Activated naive CD8-positive, alpha-beta T cell treated with anti-CD3 and anti-CD28 coated beads for 36 hours (primary cell): ENCODE measurements around the gene WDR37. TPM values are rescaled to one million over a fixed set of nuclear protein-coding genes. Genes with fewer than 3 reads are reported as not detected.

Experiments used
- DNase-seq: peaks from one replicate; pipeline ENCODE4 v3.0.0; 2021
- H3K27ac Mint-ChIP-seq: one replicate; pipeline ENCODE4 v1.8.0; 2022; ENCODE audit warnings: mild to moderate bottlenecking, moderate library complexity, mixed read lengths
- H3K27me3 Mint-ChIP-seq: one replicate; pipeline ENCODE4 v1.8.0; 2022; ENCODE audit warnings: mild to moderate bottlenecking, mixed read lengths
- H3K36me3 Mint-ChIP-seq: one replicate; pipeline ENCODE4 v1.8.0; 2021; ENCODE audit warnings: mild to moderate bottlenecking, mixed read lengths
- H3K4me1 Mint-ChIP-seq: one replicate; pipeline ENCODE4 v1.8.0; 2021; ENCODE audit warnings: mixed read lengths
- H3K4me3 Mint-ChIP-seq: one replicate; pipeline ENCODE4 v1.8.0; 2022; ENCODE audit warnings: mild to moderate bottlenecking, moderate library complexity, mixed read lengths
- H3K9me3 Mint-ChIP-seq: one replicate; pipeline ENCODE4 v1.8.0; 2022; ENCODE audit warnings: mixed read lengths
- total RNA-seq, 2 experiments: library from RNA; stranded (reverse); gene quantifications; one replicate each; pipeline ENCODE4 v1.2.3, GENCODE V29; 2021

Gene WDR37
- total RNA-seq, 2 experiments from 2014 or later = 14.0 to 14.2 TPM

DNA sequence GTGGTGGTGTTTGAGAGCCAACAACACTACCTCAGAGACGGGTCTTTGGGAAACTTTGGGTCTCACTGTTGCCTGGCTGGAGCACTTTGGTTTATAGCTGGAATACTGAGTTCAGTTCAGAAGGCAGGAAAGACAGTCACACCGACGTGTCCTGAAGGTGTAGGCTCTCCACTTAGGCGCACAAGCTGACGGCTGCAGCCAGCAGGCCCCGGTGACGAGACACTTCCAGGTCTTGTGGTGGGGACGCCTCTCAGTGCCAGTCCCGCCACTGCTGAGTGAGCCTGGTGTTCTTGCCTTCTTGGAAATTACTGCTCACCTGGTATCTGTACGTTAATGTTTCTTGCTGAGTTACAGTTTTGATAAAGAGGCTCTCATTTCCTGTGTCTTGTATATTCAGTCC, 74.0 kb downstream of the WDR37 start:
- no peak for DNase-seq
- Mint-ChIP-seq H3K9me3 (no peaks in the 10 kb centered on the region), H3K4me3 (no peak overlapping the region), H3K27ac (no peak overlapping the region), H3K36me3 (peaks cover 18% of the 10 kb centered on the region), H3K4me1 (peaks cover 9% of the 10 kb centered on the region), H3K27me3 (no peaks in the 10 kb centered on the region)

DNA sequence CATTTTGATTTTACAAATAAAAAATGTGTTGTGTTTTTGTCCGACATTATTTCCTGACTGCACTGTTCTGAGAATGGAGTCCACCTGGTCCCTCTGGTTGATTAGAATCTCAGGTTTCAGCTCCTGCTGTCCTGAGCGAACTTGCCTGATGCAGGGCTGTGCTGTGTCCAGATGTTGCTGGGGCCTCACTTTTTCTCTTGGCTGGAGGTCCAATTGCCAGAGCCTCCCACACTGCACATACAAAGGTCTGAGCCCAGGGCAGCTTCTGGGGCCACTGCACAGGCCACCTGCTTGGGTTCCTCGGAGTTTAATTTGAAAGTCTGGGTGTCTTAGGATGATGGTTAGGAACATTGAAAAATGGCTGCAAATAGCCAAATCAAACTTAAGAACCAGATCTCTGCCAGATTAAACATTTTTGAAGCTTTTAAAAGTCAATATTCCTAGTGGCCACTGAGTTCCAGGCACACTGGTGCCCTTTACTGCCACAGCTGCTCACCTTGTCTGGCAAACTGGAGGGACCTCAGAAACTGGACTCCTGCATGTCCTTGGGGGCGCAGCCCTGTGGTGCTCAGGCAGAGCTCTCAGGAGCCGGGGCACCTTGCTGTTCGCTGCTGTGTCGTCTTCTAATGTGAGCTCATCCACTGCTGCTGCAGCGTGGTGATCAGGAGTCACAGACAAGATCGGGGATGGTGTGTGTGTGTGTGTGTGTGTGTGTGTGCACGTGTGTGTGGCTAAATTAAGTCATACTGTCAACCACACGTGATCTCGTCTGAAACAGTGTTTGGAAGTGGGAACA, 75.0 kb downstream of the WDR37 start:
- no peak overlapping the region for H3K4me3 Mint-ChIP-seq
- peaks cover 18% of the 10 kb centered on the region for H3K36me3 Mint-ChIP-seq
- no peak for DNase-seq
- no peaks in the 10 kb centered on the region for H3K9me3 Mint-ChIP-seq
- peaks cover 9% of the 10 kb centered on the region for H3K4me1 Mint-ChIP-seq
- no peaks in the 10 kb centered on the region for H3K27me3 Mint-ChIP-seq
- no peak overlapping the region for H3K27ac Mint-ChIP-seq

DNA sequence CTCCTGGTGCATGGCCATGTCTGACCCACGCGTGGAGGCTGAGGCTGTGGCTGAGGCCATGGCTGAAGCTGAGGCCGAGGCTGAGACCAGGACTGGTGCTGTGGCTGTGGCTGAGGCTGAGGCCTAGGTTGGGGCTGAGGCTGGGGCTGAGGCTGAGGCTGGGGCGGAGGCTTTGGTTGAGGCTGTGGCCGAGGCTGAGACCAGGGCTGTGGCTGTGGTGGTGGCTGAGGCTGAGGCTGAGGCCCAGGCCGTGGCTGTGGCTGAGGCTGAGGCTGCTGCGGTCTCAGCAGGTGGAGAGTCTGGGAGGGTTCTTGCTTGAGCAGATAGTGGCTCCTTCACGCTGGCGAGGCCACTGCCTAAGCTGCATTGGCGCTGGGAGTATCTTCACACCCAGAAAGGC, 76.4 kb downstream of the WDR37 start:
- H3K9me3 Mint-ChIP-seq = no peaks in the 10 kb centered on the region
- no peak overlapping the region for H3K4me3 Mint-ChIP-seq
- H3K27me3 Mint-ChIP-seq = no peaks in the 10 kb centered on the region
- DNase-seq = no peak
- peaks cover 9% of the 10 kb centered on the region for H3K4me1 Mint-ChIP-seq
- H3K36me3 Mint-ChIP-seq = peaks cover 18% of the 10 kb centered on the region
- no peak overlapping the region for H3K27ac Mint-ChIP-seq

DNA sequence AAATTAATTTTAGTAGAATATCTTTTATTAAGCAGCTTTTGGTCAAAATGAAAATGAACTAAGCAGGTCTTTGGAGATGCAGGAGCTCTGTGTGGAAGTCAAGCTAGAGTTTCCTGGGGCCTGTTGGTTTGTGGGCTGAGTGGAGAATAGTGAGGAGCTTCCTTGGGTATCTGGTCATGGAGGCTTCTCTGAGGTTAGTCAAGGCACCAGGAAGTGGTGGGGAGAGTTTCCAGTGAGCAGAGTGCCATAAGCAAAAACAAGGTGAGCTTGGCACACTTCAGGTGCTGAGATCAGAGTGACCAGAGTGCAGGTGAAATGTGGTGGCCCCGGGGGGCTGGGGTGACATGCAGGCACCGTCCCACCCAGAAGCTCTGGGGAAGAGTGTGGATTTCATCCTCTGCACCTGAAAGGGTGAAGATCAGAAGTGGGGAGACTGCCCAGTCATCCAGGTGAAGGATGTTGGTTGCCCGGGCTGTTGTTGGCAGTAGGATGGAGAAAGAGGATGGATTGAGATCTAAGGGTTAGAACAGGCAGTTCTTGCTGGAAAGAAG, 77.4 kb downstream of the WDR37 start:
- no peak for DNase-seq
- peaks cover 3% of the 10 kb centered on the region for H3K9me3 Mint-ChIP-seq
- H3K4me1 Mint-ChIP-seq = peaks cover 9% of the 10 kb centered on the region
- peak overlapping the region; percentile 51 for H3K27ac Mint-ChIP-seq
- peaks cover 17% of the 10 kb centered on the region for H3K36me3 Mint-ChIP-seq
- H3K27me3 Mint-ChIP-seq = no peaks in the 10 kb centered on the region
- no peak overlapping the region for H3K4me3 Mint-ChIP-seq

DNA sequence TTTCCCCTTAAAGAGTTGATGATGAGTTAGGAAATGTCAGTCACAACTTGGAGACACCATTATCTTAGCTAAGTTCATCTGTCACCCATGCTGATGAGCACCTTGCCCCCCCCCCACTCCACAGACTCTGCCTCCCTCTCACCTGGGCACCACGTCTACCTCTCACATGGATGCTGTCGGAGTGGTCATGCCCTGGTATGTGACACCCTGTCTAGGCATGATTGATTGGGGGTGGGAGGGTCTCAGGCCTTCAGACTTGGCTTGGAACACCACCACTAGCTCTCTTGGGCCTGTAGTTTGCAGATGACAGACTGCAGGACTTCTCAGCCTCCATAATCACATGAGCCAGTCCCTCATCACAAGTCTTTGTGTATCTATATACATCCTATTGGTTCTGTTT, 78.0 kb downstream of the WDR37 start:
- peaks cover 9% of the 10 kb centered on the region for H3K4me1 Mint-ChIP-seq
- no peak for DNase-seq
- H3K36me3 Mint-ChIP-seq = peaks cover 14% of the 10 kb centered on the region
- no peak overlapping the region for H3K4me3 Mint-ChIP-seq
- no peaks in the 10 kb centered on the region for H3K27me3 Mint-ChIP-seq
- peaks cover 8% of the 10 kb centered on the region for H3K9me3 Mint-ChIP-seq
- no peak overlapping the region for H3K27ac Mint-ChIP-seq

DNA sequence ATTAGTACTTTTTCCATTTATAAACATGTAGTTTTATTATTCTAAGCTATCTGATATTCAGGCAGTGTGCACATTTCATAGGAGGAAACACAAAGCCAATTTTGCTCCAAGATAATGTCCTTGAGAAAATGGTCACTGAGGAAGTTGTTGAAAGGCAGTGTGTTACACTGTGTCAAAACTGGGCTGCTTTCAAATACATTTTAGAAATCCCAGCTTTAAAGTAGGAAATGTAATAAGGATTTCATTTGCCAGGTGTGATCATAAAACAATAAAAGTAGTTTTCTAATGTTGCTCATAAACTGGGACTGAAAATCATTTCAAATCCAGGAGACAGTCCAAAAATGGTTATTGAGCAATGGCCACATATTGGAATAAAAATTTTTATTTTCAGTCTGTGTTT, 80.1 kb downstream of the WDR37 start:
- H3K9me3 Mint-ChIP-seq = peaks cover 11% of the 10 kb centered on the region
- no peak for DNase-seq
- H3K27ac Mint-ChIP-seq = no peak overlapping the region
- H3K4me1 Mint-ChIP-seq = peaks cover 9% of the 10 kb centered on the region
- H3K27me3 Mint-ChIP-seq = peaks cover 3% of the 10 kb centered on the region
- no peak overlapping the region for H3K4me3 Mint-ChIP-seq
- H3K36me3 Mint-ChIP-seq = peaks cover 8% of the 10 kb centered on the region

DNA sequence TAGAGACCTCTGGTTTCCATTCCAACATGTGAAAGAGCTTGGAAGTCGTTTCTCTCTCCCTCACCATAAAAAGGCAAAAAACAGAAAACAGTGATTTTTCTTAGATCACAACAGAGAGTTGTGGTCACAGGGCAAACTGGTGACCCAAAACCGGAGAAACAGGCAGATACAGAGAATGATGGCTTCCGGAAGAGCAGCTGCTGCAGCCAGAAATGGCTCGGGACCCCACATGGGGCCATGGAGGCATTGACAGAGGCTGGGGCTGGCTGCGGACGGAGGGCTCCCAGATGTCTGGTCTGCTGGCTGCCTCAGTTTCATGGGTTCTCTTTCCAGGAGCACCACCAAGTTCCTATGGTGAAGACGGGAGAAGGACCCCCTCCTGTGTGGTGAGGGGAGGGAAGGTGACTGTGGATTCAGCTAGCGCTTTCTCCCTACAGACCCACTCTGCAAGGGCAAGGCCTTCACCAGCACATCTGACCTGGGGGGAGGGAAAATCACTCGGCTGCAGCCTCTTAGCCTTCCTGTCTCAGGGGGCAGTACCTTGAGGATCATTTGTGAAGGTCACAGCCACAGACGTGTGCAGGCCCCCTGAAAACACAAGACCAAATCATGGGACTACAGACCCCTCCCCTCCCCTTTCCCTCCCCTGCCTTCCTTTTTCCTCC, 81.4 kb downstream of the WDR37 start:
- Mint-ChIP-seq H3K27ac (no peak overlapping the region), H3K36me3 (peaks cover 4% of the 10 kb centered on the region), H3K9me3 (peaks cover 11% of the 10 kb centered on the region), H3K4me1 (peaks cover 9% of the 10 kb centered on the region), H3K27me3 (peaks cover 3% of the 10 kb centered on the region), H3K4me3 (no peak overlapping the region)
- DNase-seq = no peak

DNA sequence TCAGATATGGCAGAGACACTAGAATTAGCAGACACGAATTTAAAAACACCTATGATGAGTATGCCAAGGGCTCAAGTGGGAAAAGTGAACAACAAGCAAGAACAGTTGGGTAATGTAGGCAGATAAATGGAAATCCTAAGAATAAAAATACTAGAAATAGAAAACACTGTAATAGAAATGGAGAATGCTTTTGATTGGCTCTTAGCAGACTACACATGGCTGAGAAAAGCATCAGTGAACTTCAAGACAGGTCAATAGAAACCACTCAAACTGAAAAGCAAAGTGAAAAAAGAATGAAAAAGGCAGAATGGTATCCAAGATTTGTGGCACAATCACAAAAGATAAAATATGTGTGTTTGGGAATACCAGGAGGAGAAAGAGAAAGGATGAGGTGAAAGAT, 82.3 kb downstream of the WDR37 start:
- no peak for DNase-seq
- Mint-ChIP-seq H3K36me3 (peaks cover 4% of the 10 kb centered on the region), H3K9me3 (peaks cover 11% of the 10 kb centered on the region), H3K4me3 (no peak overlapping the region), H3K27me3 (peaks cover 3% of the 10 kb centered on the region), H3K27ac (no peak overlapping the region), H3K4me1 (peaks cover 7% of the 10 kb centered on the region)

DNA sequence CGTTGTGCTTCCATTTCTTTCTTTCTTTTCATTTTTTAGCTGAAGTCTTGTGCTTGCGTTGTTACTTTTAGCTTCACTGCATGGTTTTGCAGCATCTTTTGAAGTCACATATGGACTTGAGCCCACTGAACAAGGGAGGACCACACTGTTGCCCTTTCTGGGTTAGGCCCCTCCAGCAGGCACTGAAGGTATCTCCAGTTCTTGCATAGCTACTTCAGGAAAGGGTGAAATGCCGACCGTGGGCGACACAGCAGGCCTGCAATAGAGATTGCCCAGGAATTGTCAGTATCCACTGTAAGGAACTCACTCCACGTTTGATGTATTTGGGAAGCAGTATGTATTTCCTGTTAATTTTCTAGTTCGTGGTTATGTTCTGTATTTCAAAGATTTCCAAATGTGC, 85.1 kb downstream of the WDR37 start:
- Mint-ChIP-seq H3K4me1 (no peaks in the 10 kb centered on the region), H3K36me3 (peaks cover 2% of the 10 kb centered on the region), H3K27ac (no peak overlapping the region), H3K4me3 (no peak overlapping the region), H3K27me3 (peaks cover 7% of the 10 kb centered on the region), H3K9me3 (peaks cover 15% of the 10 kb centered on the region)
- DNase-seq = no peak

DNA sequence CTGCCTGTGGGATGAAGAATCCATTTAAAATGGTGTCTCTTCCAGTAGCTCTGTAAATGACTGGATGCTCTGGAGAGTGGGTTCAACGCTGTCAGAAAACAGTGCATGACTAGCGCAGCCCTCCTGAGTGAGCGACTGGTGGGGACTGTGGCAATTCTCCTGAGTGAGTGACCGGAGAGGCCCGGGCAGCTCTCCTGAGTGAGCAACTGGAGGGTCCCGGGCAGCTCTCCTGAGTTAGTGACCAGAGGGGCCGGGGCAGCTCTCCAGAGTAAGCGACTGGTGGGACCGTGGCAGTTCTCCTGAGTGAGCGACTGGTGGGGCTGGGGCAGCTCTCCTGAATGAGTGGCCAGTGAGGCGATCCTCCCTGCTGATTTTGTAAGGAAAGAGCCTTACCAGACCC, 85.5 kb downstream of the WDR37 start:
- DNase-seq = no peak
- Mint-ChIP-seq H3K27me3 (peaks cover 9% of the 10 kb centered on the region), H3K27ac (no peak overlapping the region), H3K36me3 (peaks cover 2% of the 10 kb centered on the region), H3K4me1 (no peaks in the 10 kb centered on the region), H3K9me3 (peaks cover 15% of the 10 kb centered on the region), H3K4me3 (no peak overlapping the region)

DNA sequence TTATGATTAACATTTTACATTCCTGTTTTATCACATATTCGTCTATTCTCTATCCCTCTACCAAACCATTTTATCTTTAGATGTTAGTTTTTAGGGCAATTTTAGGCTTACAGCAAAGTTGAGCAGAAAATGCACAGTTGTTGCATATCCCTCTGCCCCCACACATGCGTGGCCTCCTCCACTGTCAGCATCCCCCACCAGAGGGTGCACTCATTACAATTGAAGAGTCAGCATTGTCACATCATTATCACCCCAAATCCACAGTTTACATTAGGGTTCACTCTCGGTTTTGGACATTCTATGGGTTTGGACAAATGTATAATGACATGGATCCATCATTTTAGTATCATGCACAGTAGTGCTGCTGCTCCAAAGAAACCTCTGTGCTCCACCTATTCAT, 86.4 kb downstream of the WDR37 start:
- Mint-ChIP-seq H3K27ac (no peak overlapping the region), H3K4me3 (no peak overlapping the region), H3K36me3 (peaks cover 5% of the 10 kb centered on the region), H3K27me3 (peaks cover 11% of the 10 kb centered on the region), H3K4me1 (no peaks in the 10 kb centered on the region), H3K9me3 (peaks cover 21% of the 10 kb centered on the region)
- DNase-seq = no peak

DNA sequence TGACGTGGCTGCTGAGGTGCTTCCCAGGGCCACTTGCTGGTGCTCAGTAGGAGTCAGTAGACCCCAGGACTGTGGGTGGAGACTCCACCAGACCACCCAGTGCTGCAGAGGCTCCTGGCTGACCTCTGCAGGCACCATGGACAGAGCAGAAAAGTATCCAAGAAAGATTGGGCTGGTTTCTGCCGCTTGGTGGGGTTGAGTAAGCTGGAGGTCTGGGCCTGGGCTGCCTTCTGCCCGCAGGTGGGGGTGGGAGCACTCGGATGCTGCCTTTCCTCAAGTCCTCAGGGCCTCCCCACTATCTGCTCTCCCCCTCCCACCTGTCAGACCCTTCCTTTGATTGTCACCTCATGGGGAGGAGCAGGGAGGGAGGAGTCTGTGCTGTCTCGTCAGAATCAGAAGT, 91.6 kb downstream of the WDR37 start:
- no peak overlapping the region for H3K27ac Mint-ChIP-seq
- no peak for DNase-seq
- H3K9me3 Mint-ChIP-seq = peaks cover 10% of the 10 kb centered on the region
- H3K27me3 Mint-ChIP-seq = peaks cover 15% of the 10 kb centered on the region
- H3K4me1 Mint-ChIP-seq = no peaks in the 10 kb centered on the region
- H3K4me3 Mint-ChIP-seq = no peak overlapping the region
- peaks cover 3% of the 10 kb centered on the region for H3K36me3 Mint-ChIP-seq

DNA sequence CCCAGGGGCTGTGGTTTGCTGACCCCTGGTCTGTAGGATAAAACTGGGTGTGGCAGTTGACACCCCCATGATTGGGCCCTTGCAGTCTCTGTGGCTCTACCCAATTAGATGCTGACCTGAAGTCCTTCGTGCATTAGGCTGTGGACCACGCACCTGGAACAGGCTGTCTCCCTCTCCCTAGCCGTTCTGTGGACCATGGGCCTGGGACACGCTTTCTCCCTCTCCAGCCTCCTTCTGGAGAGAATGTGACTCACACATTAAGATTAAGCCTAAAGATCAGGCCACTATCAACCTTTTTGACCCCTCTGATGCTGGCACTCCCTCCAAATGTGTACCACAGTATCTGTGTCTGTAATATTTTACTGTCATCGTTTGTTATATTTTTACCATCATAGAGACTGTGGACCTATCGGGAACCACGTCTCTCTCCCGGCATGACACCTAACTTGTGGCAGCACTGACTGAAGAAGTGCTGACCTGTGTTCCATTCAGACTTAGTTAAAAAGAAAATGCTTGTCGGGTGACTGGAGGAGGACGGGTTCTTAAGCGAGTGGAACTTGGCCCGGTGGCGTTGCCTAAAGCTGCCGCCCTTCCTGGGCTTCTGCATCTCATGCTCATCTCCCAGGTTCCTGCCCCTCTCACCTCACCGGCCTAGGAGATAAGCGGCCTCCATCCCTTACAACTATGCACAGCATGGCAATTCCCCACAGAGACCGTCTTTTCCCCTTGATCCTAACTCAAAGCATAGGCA, 92.8 kb downstream of the WDR37 start:
- peaks cover 15% of the 10 kb centered on the region for H3K27me3 Mint-ChIP-seq
- no peak overlapping the region for H3K4me3 Mint-ChIP-seq
- no peak overlapping the region for H3K27ac Mint-ChIP-seq
- H3K4me1 Mint-ChIP-seq = peaks cover 3% of the 10 kb centered on the region
- H3K36me3 Mint-ChIP-seq = peaks cover 3% of the 10 kb centered on the region
- peaks cover 10% of the 10 kb centered on the region for H3K9me3 Mint-ChIP-seq
- no peak for DNase-seq

DNA sequence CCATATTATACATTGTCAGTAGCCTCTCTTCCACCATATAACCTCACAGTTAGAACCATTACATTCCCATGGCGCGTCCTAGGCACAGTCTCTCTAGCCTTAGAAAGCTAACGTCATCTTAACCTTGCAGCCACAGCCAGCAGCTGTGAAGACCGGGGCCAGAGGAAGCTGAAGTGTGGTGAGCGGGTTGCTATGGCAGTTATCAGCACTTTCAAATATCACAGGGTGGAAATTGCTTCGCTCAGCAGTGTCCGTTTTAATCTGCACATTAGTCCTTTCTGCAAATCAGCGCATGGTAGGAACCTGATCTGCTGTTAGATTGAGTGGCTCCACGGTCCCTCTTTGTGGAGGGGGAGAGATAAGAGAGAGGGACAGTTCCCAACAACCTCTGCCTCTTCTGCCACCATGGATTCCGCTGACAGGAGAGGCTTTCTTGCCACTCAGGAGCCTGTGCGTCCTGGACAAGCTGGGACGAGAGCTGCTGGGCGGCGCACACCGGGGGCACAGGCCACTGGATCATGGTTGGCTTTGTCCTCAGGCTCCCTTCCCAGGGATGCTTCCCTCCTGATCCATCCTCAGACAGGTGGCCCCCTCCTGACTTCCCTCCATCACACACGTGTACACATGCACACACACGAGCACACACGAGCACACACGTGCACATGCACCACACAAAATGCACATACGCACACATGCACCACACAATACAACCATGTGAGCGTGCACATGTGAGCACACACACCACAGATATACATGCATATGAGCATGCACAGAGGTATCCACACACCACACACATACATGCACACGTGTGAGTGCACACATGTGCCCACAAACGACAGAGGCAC, 93.8 kb downstream of the WDR37 start:
- DNase-seq = no peak
- no peak overlapping the region for H3K27ac Mint-ChIP-seq
- peaks cover 7% of the 10 kb centered on the region for H3K9me3 Mint-ChIP-seq
- no peak overlapping the region for H3K4me3 Mint-ChIP-seq
- peaks cover 3% of the 10 kb centered on the region for H3K36me3 Mint-ChIP-seq
- peaks cover 3% of the 10 kb centered on the region for H3K4me1 Mint-ChIP-seq
- H3K27me3 Mint-ChIP-seq = peaks cover 10% of the 10 kb centered on the region
